SU-DHL-6 (cell line): ENCODE measurements around the gene TTC32.
"Not testable (repeated sequence)": the region's sequence is repeated elsewhere in the genome, so short reads cannot be mapped to it uniquely, and the experiment has no call there.

Source experiments
- H2AFZ ChIP-seq: fragments of 200-600 bp; sonication (generic); 2 replicates; pipeline ENCODE4 v1.6.1; 2014; ENCODE audit warnings: low read depth, mild to moderate bottlenecking, moderate library complexity, mixed read lengths, antibody characterized with exemption, low read length; ENCODE audit not compliant: severe bottlenecking
- H3F3A ChIP-seq: fragments of 200-600 bp; shearing (Covaris generic); 2 replicates; pipeline ENCODE4 v1.6.0; 2016; ENCODE audit warnings: antibody characterized with exemption, mild to moderate bottlenecking; ENCODE audit not compliant: insufficient read depth
- H3K27ac ChIP-seq: fragments of 200-600 bp; sonication (generic); 2 replicates; pipeline ENCODE4 v1.5.1; 2016; ENCODE audit warnings: low read depth, mild to moderate bottlenecking, low read length, moderate library complexity, mixed read lengths
- H3K27me3 ChIP-seq: fragments of 200-600 bp; sonication (generic), shearing (Covaris generic); 2 replicates; pipeline ENCODE4 v1.6.0; 2014; ENCODE audit warnings: mild to moderate bottlenecking, low read length
- H3K36me3 ChIP-seq: fragments of 200-600 bp; sonication (generic); 2 replicates; pipeline ENCODE4 v1.6.1; 2014; ENCODE audit warnings: mild to moderate bottlenecking, low read length, mixed read lengths
- H3K4me2 ChIP-seq: fragments of 300-600, 200-600 bp; shearing (Covaris generic), sonication (generic); 2 replicates; pipeline ENCODE4 v1.6.0; 2014; ENCODE audit warnings: low read length, low read depth, mild to moderate bottlenecking; ENCODE audit not compliant: poor library complexity, severe bottlenecking
- H3K4me3 ChIP-seq: fragments of 200-600 bp; sonication (generic); 2 replicates; pipeline ENCODE4 v1.5.1; 2014; ENCODE audit warnings: antibody characterized with exemption, low read length, mild to moderate bottlenecking, mixed read lengths; ENCODE audit not compliant: insufficient read depth, poor library complexity, severe bottlenecking
- H3K79me2 ChIP-seq: fragments of 200-600 bp; sonication (generic); 2 replicates; pipeline ENCODE4 v1.6.1; 2014; ENCODE audit warnings: mild to moderate bottlenecking, low read length, moderate library complexity; ENCODE audit not compliant: insufficient read depth
- H3K9ac ChIP-seq: fragments of 200-600 bp; sonication (generic); 2 replicates; pipeline ENCODE4 v1.7.0; 2014; ENCODE audit warnings: mild to moderate bottlenecking, low read length
- H3K9me2 ChIP-seq: fragments of 200-600 bp; sonication (generic); replicated peaks from 2 replicates; pipeline ENCODE4 v1.6.1; 2014; ENCODE audit warnings: low read length; ENCODE audit not compliant: insufficient read depth
- H3K9me3 ChIP-seq: fragments of 200-600 bp; sonication (generic); 2 replicates; pipeline ENCODE4 v1.6.1; 2014; ENCODE audit warnings: low read length, mixed read lengths; ENCODE audit not compliant: insufficient read depth
- H4K20me1 ChIP-seq: fragments of 200-600 bp; sonication (generic); 2 replicates; pipeline ENCODE4 v1.6.1; 2014; ENCODE audit warnings: low read depth, mild to moderate bottlenecking, antibody characterized with exemption, low read length, moderate library complexity, mixed read lengths
- EZH2phosphoT487 ChIP-seq: fragments of 200-600 bp; sonication (generic), shearing (Covaris generic); conservative IDR thresholded peaks from 2 replicates; pipeline ENCODE4 v1.6.1; 2018; ENCODE audit warnings: mild to moderate bottlenecking, antibody characterized with exemption, low read length, moderate library complexity, mixed read lengths
- TF ChIP-seq, protein P1 (sequence below): fragments of 200-600 bp; sonication (generic); IDR thresholded peaks from one replicate; pipeline ENCODE4 v1.5.1; 2017; ENCODE audit warnings: antibody characterized with exemption, mild to moderate bottlenecking, low read length, moderate library complexity; ENCODE audit not compliant: insufficient read depth, poor library complexity, severe bottlenecking

Gene TTC32

DNA sequence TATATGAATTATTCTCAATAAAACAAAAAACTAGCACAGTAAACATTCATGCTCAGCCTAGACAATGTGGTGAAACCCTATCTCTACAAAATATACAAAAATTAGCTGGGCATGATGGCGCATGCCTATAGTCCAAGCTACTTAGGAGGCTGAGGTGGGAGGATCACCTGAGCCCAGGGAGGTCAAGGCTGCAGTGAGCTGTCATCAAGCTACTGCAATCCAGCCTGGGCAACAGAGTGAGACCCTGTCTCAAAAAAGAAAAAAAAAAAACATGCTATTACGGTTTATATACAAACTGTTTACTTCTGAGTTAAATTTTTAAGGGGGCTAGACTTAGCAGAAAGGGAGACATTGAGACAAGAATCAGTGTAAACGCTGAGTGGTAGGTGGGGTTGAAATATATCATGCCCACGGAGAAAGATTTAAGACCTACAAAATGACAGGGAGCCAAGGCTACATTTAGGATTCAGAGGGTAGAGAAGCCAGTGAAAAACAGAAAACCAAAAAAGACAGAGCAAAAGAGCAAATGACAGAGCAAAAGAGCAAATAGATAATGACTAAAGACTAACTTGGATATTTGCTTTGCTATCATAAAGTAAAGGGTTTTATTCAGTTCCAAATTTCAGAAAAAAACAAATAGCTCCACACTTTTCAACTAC, 7.5 kb downstream of the TTC32 start:
- no peak overlapping the region for H3K9ac ChIP-seq
- no peak overlapping the region for H3K4me3 ChIP-seq
- H3F3A ChIP-seq = 0 out of 2 replicates have a peak, but pooled peaks cover 6% of the 10 kb centered on the region
- no peak overlapping the region for H2AFZ ChIP-seq
- H3K27me3 ChIP-seq = no peaks in the 10 kb centered on the region
- H3K79me2 ChIP-seq = peaks cover 34% of the 10 kb centered on the region
- no peaks in the 10 kb centered on the region for H3K9me2 ChIP-seq
- H3K36me3 ChIP-seq = peaks cover 7% of the 10 kb centered on the region; the same call in 1 of the 2 replicates
- H3K4me2 ChIP-seq = no peak overlapping the region
- H3K27ac ChIP-seq = no peak overlapping the region
- no peaks in the 10 kb centered on the region for H3K9me3 ChIP-seq
- TF ChIP-seq, protein P1, sequence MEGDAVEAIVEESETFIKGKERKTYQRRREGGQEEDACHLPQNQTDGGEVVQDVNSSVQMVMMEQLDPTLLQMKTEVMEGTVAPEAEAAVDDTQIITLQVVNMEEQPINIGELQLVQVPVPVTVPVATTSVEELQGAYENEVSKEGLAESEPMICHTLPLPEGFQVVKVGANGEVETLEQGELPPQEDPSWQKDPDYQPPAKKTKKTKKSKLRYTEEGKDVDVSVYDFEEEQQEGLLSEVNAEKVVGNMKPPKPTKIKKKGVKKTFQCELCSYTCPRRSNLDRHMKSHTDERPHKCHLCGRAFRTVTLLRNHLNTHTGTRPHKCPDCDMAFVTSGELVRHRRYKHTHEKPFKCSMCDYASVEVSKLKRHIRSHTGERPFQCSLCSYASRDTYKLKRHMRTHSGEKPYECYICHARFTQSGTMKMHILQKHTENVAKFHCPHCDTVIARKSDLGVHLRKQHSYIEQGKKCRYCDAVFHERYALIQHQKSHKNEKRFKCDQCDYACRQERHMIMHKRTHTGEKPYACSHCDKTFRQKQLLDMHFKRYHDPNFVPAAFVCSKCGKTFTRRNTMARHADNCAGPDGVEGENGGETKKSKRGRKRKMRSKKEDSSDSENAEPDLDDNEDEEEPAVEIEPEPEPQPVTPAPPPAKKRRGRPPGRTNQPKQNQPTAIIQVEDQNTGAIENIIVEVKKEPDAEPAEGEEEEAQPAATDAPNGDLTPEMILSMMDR = no peak
- TF ChIP-seq EZH2phosphoT487 = no peak
- peaks cover 4% of the 10 kb centered on the region for H4K20me1 ChIP-seq

- no peak for TF ChIP-seq EZH2phosphoT487
- TF ChIP-seq, protein P1 = no peak
- peaks cover 7% of the 10 kb centered on the region; the same call in 1 of the 2 replicates for H3K36me3 ChIP-seq
- no peak overlapping the region for H3K4me2 ChIP-seq
- no peak overlapping the region for H3K4me3 ChIP-seq
- peaks cover 29% of the 10 kb centered on the region for H3K79me2 ChIP-seq
- H2AFZ ChIP-seq = no peak overlapping the region
- H3K27me3 ChIP-seq = no peaks in the 10 kb centered on the region
- H3F3A ChIP-seq = 0 out of 2 replicates have a peak, but pooled peaks cover 6% of the 10 kb centered on the region
- H3K9me2 ChIP-seq = no peaks in the 10 kb centered on the region
- H3K27ac ChIP-seq = no peak overlapping the region
- peaks cover 4% of the 10 kb centered on the region for H4K20me1 ChIP-seq
- H3K9ac ChIP-seq = no peak overlapping the region
- no peaks in the 10 kb centered on the region for H3K9me3 ChIP-seq
These were observed 8.2 kb downstream of the TTC32 start for GRCh38 chr2:19893520-19894133.

- not testable (repeated sequence) for H3K9ac ChIP-seq, H3K9me3 ChIP-seq, H3F3A ChIP-seq, H2AFZ ChIP-seq, H3K4me3 ChIP-seq, H3K27me3 ChIP-seq, H3K27ac ChIP-seq, H3K4me2 ChIP-seq, H3K9me2 ChIP-seq, H4K20me1 ChIP-seq, H3K36me3 ChIP-seq
- H3K79me2 ChIP-seq = peaks cover 16% of the 10 kb centered on the region; the same call in 1 of the 2 replicates
These were observed 9.8 kb downstream of the TTC32 start for GRCh38 chr2:19891971-19892370.

GRCh38 chr2:19890104-19890503, 11.7 kb downstream of the TTC32 start:
- Histone ChIP-seq H3K27me3 (no peaks in the 10 kb centered on the region), H3K9ac (no peak overlapping the region), H2AFZ (no peak overlapping the region), H3K27ac (no peak overlapping the region), H4K20me1 (peaks cover 4% of the 10 kb centered on the region), H3K9me2 (no peaks in the 10 kb centered on the region), H3K9me3 (no peaks in the 10 kb centered on the region), H3K4me3 (no peak overlapping the region), H3F3A (0 out of 2 replicates have a peak, but pooled peaks cover 6% of the 10 kb centered on the region), H3K4me2 (no peak overlapping the region), H3K36me3 (peaks cover 3% of the 10 kb centered on the region; the same call in 1 of the 2 replicates), H3K79me2 (peaks cover 3% of the 10 kb centered on the region; the same call in 1 of the 2 replicates)
- TF ChIP-seq, protein P1 = no peak
- TF ChIP-seq EZH2phosphoT487 = no peak
